Colonic mucosa (tissue), 4 donors: ENCODE data around the gene SLC2A10. TPM values are rescaled to one million over a fixed set of nuclear protein-coding genes. Genes with fewer than 3 reads are reported as not detected.

ENCODE experiments used
- DNase-seq: peaks from one replicate; pipeline ENCODE4 v3.0.0-alpha.2; 2020
- H3K27ac ChIP-seq: fragments of 200-600 bp; one replicate; pipeline ENCODE4 v1.8.0; 2021
- H3K27me3 ChIP-seq: fragments of 200-600 bp; one replicate; pipeline ENCODE4 v1.8.0; 2021
- H3K36me3 ChIP-seq: fragments of 200-600 bp; one replicate; pipeline ENCODE4 v1.8.0; 2021
- H3K4me1 ChIP-seq: fragments of 200-600 bp; one replicate; pipeline ENCODE4 v1.8.0; 2021; ENCODE audit warnings: mild to moderate bottlenecking
- H3K4me3 ChIP-seq: fragments of 200-600 bp; one replicate; pipeline ENCODE4 v1.8.0; 2021
- H3K9ac ChIP-seq, 2 donors: one replicate each; pipeline ENCODE4 v1.7.0; 2013; ENCODE audit warnings: control low read depth in 2 of 2, low read depth in 2 of 2, low read length in 2 of 2
- H3K9me3 ChIP-seq: fragments of 200-600 bp; one replicate; pipeline ENCODE4 v1.8.0; 2021
- CTCF ChIP-seq: fragments of 200-600 bp; IDR thresholded peaks from one replicate; pipeline ENCODE4 v1.8.0; 2022; ENCODE audit warnings: antibody characterized with exemption, mild to moderate bottlenecking
- intact Hi-C: fragments of 100-400 bp; cut with DNase I; formaldehyde crosslinking; loops from one replicate; pipeline ENCODE4 v1.14.1; 2022
- total RNA-seq, 2 donors: library from RNA; stranded (reverse); fragmentation: NEBNext Ultra II Directional in 1 of 2; extraction: Animal tissue kit (Norgen Biotek cat#: 25700) in 1 of 2; gene quantifications; one replicate each; pipeline ENCODE4 v1.2.1, GENCODE V29; 2021
- donor health status: healthy.
- donor health status: DM: no; HTN: no; CAD: no.
- donor health status: DM: no; HTN: no; CAD: no.

SLC2A10 gene
- total RNA-seq, 2 donors from 2014 or later = 28.3 to 43.6 TPM

- intact Hi-C loops = no loop called here
- Histone ChIP-seq H3K4me1 (no peaks in the 10 kb centered on the region), H3K4me3 (no peak overlapping the region), H3K27me3 (no peaks in the 10 kb centered on the region), H3K9me3 (no peaks in the 10 kb centered on the region), H3K36me3 (no peaks in the 10 kb centered on the region), H3K27ac (no peak overlapping the region), H3K9ac (no peak overlapping the region)
- TF ChIP-seq CTCF = no peak
- no peak for DNase-seq
These were observed 16.0 kb downstream of the SLC2A10 start for GRCh38 chr20:46725186-46726165.

GRCh38 chr20:46731770-46732169 is 22.3 kb downstream of the SLC2A10 start:
- intact Hi-C loops = no loop called here
- no peak for TF ChIP-seq CTCF
- no peaks in the 10 kb centered on the region for H3K27me3 ChIP-seq
- no peak overlapping the region for H3K9ac ChIP-seq
- H3K4me3 ChIP-seq = no peak overlapping the region
- no peaks in the 10 kb centered on the region for H3K9me3 ChIP-seq
- DNase-seq = no peak
- no peaks in the 10 kb centered on the region for H3K4me1 ChIP-seq
- no peaks in the 10 kb centered on the region for H3K36me3 ChIP-seq
- no peak overlapping the region for H3K27ac ChIP-seq

- H3K4me3 ChIP-seq = no peak overlapping the region
- no peaks in the 10 kb centered on the region for H3K4me1 ChIP-seq
- DNase-seq = no peak
- H3K9me3 ChIP-seq = no peaks in the 10 kb centered on the region
- H3K9ac ChIP-seq = no peak overlapping the region
- H3K27me3 ChIP-seq = no peaks in the 10 kb centered on the region
- TF ChIP-seq CTCF = no peak
- no peak overlapping the region for H3K27ac ChIP-seq
- intact Hi-C loops = no loop called here
- H3K36me3 ChIP-seq = no peaks in the 10 kb centered on the region
These were observed 26.0 kb downstream of the SLC2A10 start for GRCh38 chr20:46735436-46735835.

GRCh38 chr20:46739431-46740213 is 30.2 kb downstream of the SLC2A10 start:
- TF ChIP-seq CTCF = no peak
- Histone ChIP-seq H3K27me3 (no peaks in the 10 kb centered on the region), H3K36me3 (no peaks in the 10 kb centered on the region), H3K4me3 (no peak overlapping the region), H3K9me3 (no peaks in the 10 kb centered on the region), H3K27ac (no peak overlapping the region), H3K9ac (no peak overlapping the region), H3K4me1 (no peaks in the 10 kb centered on the region)
- DNase-seq = no peak
- intact Hi-C loops = no loop called here

GRCh38 chr20:46740214-46740609 is 30.8 kb downstream of the SLC2A10 start:
- TF ChIP-seq CTCF = no peak
- Histone ChIP-seq H3K27ac (no peak overlapping the region), H3K36me3 (no peaks in the 10 kb centered on the region), H3K9ac (no peak overlapping the region), H3K27me3 (no peaks in the 10 kb centered on the region), H3K4me1 (no peaks in the 10 kb centered on the region), H3K9me3 (no peaks in the 10 kb centered on the region), H3K4me3 (no peak overlapping the region)
- DNase-seq = no peak
- intact Hi-C loops = no loop called here
